ENCODE data around the gene ZBTB20. TPM values are rescaled to one million over a fixed set of nuclear protein-coding genes. Genes with fewer than 3 reads are reported as not detected.

ZBTB20 gene
- polyA plus RNA-seq, 3 donors, result 1.3 to 3.2 (median 2.0) TPM

- no peak overlapping the region for H3K9ac ChIP-seq (ENCODE audit: insufficient read depth, low read length, poor library complexity, severe bottlenecking)
- no peaks in the 10 kb centered on the region for H3K27me3 ChIP-seq (ENCODE audit: control insufficient read depth in 2 of 2, insufficient read depth in 2 of 2, low read length in 2 of 2)
- intact Hi-C loops (cut with micrococcal nuclease), result no loop called here
- no peak overlapping the region for H3K27ac ChIP-seq (ENCODE audit: low read depth in 1 of 2, low read length in 2 of 2)
- Mint-ChIP-seq H3K36me3 (no peaks in the 10 kb centered on the region), H3K27me3 (ENCODE audit: low read depth in 3 of 3) (no peaks in the 10 kb centered on the region), H3K4me3 (no peak overlapping the region), H3K9me3 (no peaks in the 10 kb centered on the region), H3K4me1 (no peaks in the 10 kb centered on the region), H3K27ac (no peak overlapping the region)
- no peaks in the 10 kb centered on the region for H3K79me2 ChIP-seq (ENCODE audit: insufficient read depth, low read length)
- no peak for DNase-seq
- no CpG with 5 or more reads among the region's 6 CpGs for WGBS (ENCODE audit: insufficient coverage)
- no peak overlapping the region for H2AFZ ChIP-seq (ENCODE audit: insufficient read depth, low read depth, low read length, poor library complexity, severe bottlenecking)
- no peaks in the 10 kb centered on the region for H4K20me1 ChIP-seq (ENCODE audit: insufficient read depth, low read length)
- H3K4me1 ChIP-seq (ENCODE audit: control insufficient read depth in 1 of 2, insufficient read depth in 2 of 2, low read length in 2 of 2), result no peaks in the 10 kb centered on the region
- TF ChIP-seq CTCF (IDR thresholded peaks at IDR 0.05), result no peak
- no peaks in the 10 kb centered on the region for H3K9me3 ChIP-seq (replicated peaks in 1 of 2; ENCODE audit: control insufficient read depth in 1 of 2, insufficient read depth in 1 of 2, low read length in 2 of 2)
- H3K36me3 ChIP-seq (replicated peaks in 1 of 2; ENCODE audit: control insufficient read depth in 1 of 2, insufficient read depth in 2 of 2, low read length in 2 of 2), result no peaks in the 10 kb centered on the region
- no peak overlapping the region for H3K4me2 ChIP-seq (replicated peaks; ENCODE audit: extremely low read depth, low read length, poor library complexity, severe bottlenecking)
- no peak overlapping the region for H3K4me3 ChIP-seq (replicated peaks in 1 of 3; ENCODE audit: low read depth in 2 of 3, low read length in 3 of 3)
Observed at GRCh38 chr3:115082260-115082659, 64.8 kb downstream of the ZBTB20 start.

GRCh38 chr3:115081444-115081843, 65.6 kb downstream of the ZBTB20 start:
- H3K9me3 ChIP-seq (replicated peaks in 1 of 2; ENCODE audit: control insufficient read depth in 1 of 2, insufficient read depth in 1 of 2, low read length in 2 of 2), result no peaks in the 10 kb centered on the region
- intact Hi-C loops (cut with micrococcal nuclease), result no loop called here
- peaks cover 0 to 2% of the 10 kb centered on the region in 2 donors for H3K36me3 Mint-ChIP-seq
- H3K27me3 ChIP-seq (ENCODE audit: control insufficient read depth in 2 of 2, insufficient read depth in 2 of 2, low read length in 2 of 2), result no peaks in the 10 kb centered on the region
- no peak overlapping the region for H3K4me2 ChIP-seq (replicated peaks; ENCODE audit: extremely low read depth, low read length, poor library complexity, severe bottlenecking)
- H3K27ac Mint-ChIP-seq, result no peak overlapping the region
- no peak overlapping the region for H3K27ac ChIP-seq (ENCODE audit: low read depth in 1 of 2, low read length in 2 of 2)
- H3K4me1 Mint-ChIP-seq, result no peaks in the 10 kb centered on the region
- H4K20me1 ChIP-seq (ENCODE audit: insufficient read depth, low read length), result no peaks in the 10 kb centered on the region
- H3K36me3 ChIP-seq (replicated peaks in 1 of 2; ENCODE audit: control insufficient read depth in 1 of 2, insufficient read depth in 2 of 2, low read length in 2 of 2), result no peaks in the 10 kb centered on the region
- no peak for TF ChIP-seq CTCF (IDR thresholded peaks at IDR 0.05)
- no peaks in the 10 kb centered on the region for H3K79me2 ChIP-seq (ENCODE audit: insufficient read depth, low read length)
- peaks cover 0 to 1% (median 0%) of the 10 kb centered on the region in 7 donors for H3K9me3 Mint-ChIP-seq
- no peak overlapping the region for H3K9ac ChIP-seq (ENCODE audit: insufficient read depth, low read length, poor library complexity, severe bottlenecking)
- H3K4me1 ChIP-seq (ENCODE audit: control insufficient read depth in 1 of 2, insufficient read depth in 2 of 2, low read length in 2 of 2), result no peaks in the 10 kb centered on the region
- DNase-seq, result no peak
- no peak overlapping the region for H2AFZ ChIP-seq (ENCODE audit: insufficient read depth, low read depth, low read length, poor library complexity, severe bottlenecking)
- no peak overlapping the region for H3K4me3 Mint-ChIP-seq
- no peak overlapping the region for H3K4me3 ChIP-seq (replicated peaks in 1 of 3; ENCODE audit: low read depth in 2 of 3, low read length in 3 of 3)
- H3K27me3 Mint-ChIP-seq (ENCODE audit: low read depth in 3 of 3), result no peaks in the 10 kb centered on the region

Data from CD14-positive monocyte (primary cell).